IPS-18c (cell line): ENCODE results near the gene CBR3.
"Not testable (repeated sequence)": the region's sequence is repeated elsewhere in the genome, so short reads cannot be mapped to it uniquely, and the experiment has no call there.

Source experiments
- H3K4me3 ChIP-seq: 2 replicates; pipeline ENCODE4 v1.7.0; 2013; ENCODE audit warnings: low read depth, mild to moderate bottlenecking, low read length, moderate library complexity; ENCODE audit not compliant: insufficient read depth
- H3K9me3 ChIP-seq: one replicate; pipeline ENCODE4 v1.6.1; 2013; ENCODE audit warnings: mild to moderate bottlenecking, low read length, moderate library complexity; ENCODE audit not compliant: control insufficient read depth, insufficient read depth

CBR3 gene

GRCh38 chr21:36134803-36135390 is at the start of gene CBR3:
Gene CBR3 (plus strand): TSS chr21:36135079. CDS start chr21:36135193, 114 bp downstream.
- no peaks in the 10 kb centered on the region for H3K9me3 ChIP-seq
- peak within 1 kb of the TSS; percentile 67 for H3K4me3 ChIP-seq

GRCh38 chr21:36087362-36088138 is 47.3 kb upstream of the CBR3 start:
- H3K4me3 ChIP-seq: no peak overlapping the region
- H3K9me3 ChIP-seq: no peaks in the 10 kb centered on the region

- no peak overlapping the region for H3K4me3 ChIP-seq
- H3K9me3 ChIP-seq: peaks cover 13% of the 10 kb centered on the region
These were observed 44.9 kb upstream of the CBR3 start for GRCh38 chr21:36089946-36090345.

- H3K9me3 ChIP-seq: peaks cover 19% of the 10 kb centered on the region
- H3K4me3 ChIP-seq: no peak overlapping the region
These were observed 42.2 kb upstream of the CBR3 start for GRCh38 chr21:36092681-36093080.

- no peak overlapping the region for H3K4me3 ChIP-seq
- H3K9me3 ChIP-seq: peaks cover 19% of the 10 kb centered on the region
These were observed 41.4 kb upstream of the CBR3 start for GRCh38 chr21:36093512-36093911.

GRCh38 chr21:36096398-36097290 is 38.2 kb upstream of the CBR3 start:
- Histone ChIP-seq H3K9me3 (peaks cover 19% of the 10 kb centered on the region), H3K4me3 (no peak overlapping the region; the same call in 1 of the 2 replicates)

GRCh38 chr21:36097427-36098181 is 37.3 kb upstream of the CBR3 start:
- no peak overlapping the region for H3K4me3 ChIP-seq
- peaks cover 19% of the 10 kb centered on the region for H3K9me3 ChIP-seq

GRCh38 chr21:36098182-36098532 is 36.7 kb upstream of the CBR3 start:
- Histone ChIP-seq H3K9me3 (peaks cover 15% of the 10 kb centered on the region), H3K4me3 (no peak overlapping the region)

GRCh38 chr21:36099000-36099399 is 35.9 kb upstream of the CBR3 start:
- no peak overlapping the region for H3K4me3 ChIP-seq
- peaks cover 14% of the 10 kb centered on the region for H3K9me3 ChIP-seq

GRCh38 chr21:36099695-36100211 is 35.1 kb upstream of the CBR3 start:
- not testable (repeated sequence) for H3K4me3 ChIP-seq
- peaks cover 10% of the 10 kb centered on the region for H3K9me3 ChIP-seq

- Histone ChIP-seq H3K4me3 (no peak overlapping the region), H3K9me3 (peaks cover 4% of the 10 kb centered on the region)
These were observed 33.8 kb upstream of the CBR3 start for GRCh38 chr21:36100971-36101641.

- H3K9me3 ChIP-seq: peaks cover 4% of the 10 kb centered on the region
- no peak overlapping the region for H3K4me3 ChIP-seq
These were observed 31.4 kb upstream of the CBR3 start for GRCh38 chr21:36103434-36103833.

GRCh38 chr21:36104317-36105300 is 30.3 kb upstream of the CBR3 start:
- peaks cover 4% of the 10 kb centered on the region for H3K9me3 ChIP-seq
- H3K4me3 ChIP-seq: peak overlapping the region; percentile 62

GRCh38 chr21:36105327-36105842 is 29.5 kb upstream of the CBR3 start:
- peaks cover 4% of the 10 kb centered on the region for H3K9me3 ChIP-seq
- H3K4me3 ChIP-seq: peak overlapping the region; percentile 62

GRCh38 chr21:36109868-36110267 is 25.0 kb upstream of the CBR3 start:
- H3K4me3 ChIP-seq: no peak overlapping the region
- no peaks in the 10 kb centered on the region for H3K9me3 ChIP-seq
